GM18909 (cell line): ENCODE measurements around the gene IL1RL2.

Experiments
- ATAC-seq: cut with Tn5 transposase; IDR thresholded peaks from one replicate; pipeline ENCODE4 v1.9.1; 2021; ENCODE audit warnings: mild to moderate bottlenecking; ENCODE audit not compliant: unreplicated experiment, poor library complexity

Gene IL1RL2

DNA sequence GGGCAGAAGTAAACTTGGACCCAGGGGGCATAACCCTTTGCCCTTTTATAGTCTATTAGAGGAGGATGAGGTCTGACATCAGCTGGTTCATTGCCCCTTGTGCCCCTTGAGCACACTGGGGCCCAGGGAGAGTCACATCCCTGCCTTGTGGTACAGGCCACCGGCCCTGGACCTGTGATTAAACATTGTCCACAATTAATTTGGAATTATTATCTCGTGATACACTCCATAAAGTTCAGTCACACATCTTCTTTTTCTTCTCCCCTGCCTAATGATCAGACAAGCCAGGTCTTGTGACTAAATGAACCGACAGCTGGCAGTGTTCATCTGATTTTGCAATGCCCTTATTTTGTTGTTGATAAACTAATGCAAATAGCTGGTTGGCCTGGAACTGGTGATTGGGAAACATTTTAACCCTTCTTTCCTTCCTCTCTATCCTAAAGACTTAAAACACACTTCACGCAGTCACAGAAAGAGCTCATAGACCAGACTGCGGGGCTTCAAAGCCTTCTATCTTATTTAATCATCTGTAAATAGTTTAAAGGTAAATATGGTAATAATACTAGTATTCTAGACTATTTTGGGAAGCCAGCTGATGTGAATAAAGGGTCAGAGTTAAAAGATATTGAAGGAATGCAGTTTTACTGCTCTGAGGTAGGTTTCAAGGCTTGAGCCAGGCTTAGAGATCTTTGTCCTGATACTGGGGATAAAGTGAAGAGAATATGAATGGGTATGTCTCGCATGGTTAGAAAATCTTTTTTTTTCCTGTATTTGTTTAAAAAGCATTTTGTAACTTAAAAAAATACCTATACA is 30.9 kb upstream of the IL1RL2 start:
- no peak for ATAC-seq

DNA sequence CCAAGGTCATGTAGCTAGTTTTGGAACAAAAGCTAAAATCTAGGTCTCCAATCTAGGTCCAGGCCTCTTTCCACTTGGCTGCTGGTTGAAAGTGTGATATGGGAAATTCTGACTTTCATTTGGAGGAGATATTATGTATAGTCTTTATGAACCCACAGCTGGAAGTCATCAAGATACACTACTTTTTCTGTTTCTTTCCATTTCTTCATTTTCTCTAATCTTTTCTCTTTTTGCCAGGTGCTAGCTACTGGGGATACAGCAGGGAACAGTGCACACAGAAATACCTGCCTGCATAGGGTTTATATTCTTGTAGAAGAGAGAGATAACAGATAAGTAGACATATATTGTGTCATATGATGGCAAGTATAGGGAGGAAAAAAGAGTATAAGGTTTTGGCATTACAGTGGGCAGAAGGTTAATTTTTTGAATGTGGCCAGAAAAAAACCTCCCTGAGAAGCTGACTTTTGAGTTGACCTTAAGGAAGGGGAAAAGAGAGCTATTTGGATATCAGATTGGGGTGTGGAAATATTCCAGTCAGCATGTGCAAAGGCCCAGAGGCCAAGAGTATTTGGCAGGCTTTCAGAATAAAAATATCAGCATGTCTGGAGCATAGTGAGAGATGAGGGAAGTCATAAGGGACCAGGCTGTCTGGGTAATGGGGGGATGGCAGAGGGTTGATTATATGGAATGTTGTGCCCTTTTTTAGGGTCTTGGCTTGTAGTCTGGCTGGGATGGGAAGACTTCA is 28.6 kb upstream of the IL1RL2 start:
- no peak for ATAC-seq

DNA sequence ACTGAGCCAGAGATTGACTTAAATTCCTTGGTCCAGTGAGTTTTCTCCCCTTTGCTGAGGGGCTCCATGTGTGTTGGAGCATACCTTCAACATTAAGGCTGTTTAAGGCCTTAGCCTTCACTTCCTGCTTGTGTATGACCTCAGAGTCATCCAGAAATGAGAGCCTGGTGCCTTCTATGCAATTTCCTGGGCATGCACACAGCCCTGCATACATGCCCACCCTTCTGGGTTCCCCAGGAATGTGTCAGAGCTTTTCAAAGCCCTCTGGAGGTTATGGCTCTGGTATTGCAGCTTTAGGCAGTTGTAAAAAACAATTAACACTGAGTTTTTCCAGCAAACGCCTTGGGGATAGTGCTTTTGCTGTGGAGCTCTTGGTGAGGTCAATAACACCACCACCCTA is 27.5 kb upstream of the IL1RL2 start:
- ATAC-seq: no peak

DNA sequence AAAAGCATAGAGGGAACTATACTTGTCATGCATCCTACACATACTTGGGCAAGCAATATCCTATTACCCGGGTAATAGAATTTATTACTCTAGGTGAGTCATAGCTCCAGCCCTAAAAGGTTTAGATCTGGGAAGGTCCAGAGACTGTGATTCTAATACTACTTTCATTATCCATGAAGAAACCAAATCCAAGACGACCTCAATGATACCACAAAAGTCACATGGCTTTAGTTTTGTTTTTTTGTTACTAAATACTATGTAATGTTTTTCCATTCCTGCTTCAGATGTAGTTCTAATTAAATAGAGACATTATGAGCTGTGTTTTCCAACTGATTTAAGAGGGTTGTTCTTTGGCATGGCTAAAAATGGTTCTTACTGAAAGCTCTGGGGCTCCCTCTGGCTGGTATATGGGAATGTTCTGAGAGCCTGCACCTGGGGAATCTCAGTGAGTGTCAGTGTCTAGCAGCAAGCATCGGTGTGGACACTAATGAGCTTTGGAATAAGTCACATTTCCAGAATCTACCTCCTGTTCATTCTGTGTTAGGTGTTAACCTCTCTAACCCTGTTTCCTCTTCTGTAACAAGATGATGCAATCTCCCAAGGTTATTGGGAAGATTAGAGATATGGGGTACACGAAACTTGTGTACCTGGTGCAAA is 20.5 kb upstream of the IL1RL2 start:
- no peak for ATAC-seq

DNA sequence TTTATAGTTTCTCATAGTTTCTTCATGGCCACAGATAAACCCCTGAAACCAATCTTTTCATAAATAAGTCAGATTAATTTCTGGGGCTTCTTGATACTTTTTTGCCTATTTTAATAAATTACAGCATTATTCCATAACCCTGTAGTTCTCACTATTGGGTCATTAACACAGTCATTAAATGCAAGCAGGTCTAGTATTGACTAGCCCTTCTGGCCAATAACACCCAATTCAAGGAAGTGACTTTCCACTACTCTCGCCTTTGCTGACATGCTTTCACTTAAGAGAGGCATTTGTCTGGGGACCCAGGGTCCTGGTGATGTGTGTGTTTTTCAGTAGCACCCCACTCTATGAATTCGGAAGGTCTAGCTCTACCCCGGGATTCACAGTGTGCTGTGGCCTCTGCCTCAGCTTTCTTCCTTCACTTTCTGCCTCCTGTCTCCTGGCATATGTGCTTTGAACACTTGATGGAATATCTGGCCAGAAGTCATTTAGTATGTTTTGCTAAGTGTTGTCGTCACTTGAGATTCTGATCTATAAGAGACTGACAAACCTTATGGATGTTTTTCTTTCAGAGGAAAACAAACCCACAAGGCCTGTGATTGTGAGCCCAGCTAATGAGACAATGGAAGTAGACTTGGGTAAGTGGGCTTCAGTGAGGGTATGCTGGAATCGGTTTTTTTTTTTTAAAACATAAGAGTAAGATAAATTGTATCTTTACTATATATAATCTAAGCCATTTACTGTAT is 18.6 kb upstream of the IL1RL2 start:
- no peak for ATAC-seq

DNA sequence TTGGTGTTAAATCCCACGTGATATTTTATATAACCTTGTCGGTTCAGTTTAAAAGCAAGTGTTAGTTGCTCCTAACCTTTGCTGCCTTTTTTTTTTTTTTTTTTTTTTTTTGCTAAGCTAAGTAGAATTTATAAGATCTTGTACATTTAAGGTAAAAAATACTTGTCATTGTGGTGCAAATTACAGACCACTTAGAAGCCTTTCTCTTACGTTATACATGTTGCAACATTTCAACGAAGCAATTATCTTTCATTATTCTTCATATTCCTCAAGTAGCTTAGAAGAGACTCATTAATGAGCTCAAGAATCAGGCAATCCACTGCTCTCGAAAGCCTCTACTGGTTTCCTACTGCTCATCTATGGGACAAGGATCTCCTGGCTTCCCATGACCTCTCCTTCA is 14.9 kb upstream of the IL1RL2 start:
- ATAC-seq: no peak

DNA sequence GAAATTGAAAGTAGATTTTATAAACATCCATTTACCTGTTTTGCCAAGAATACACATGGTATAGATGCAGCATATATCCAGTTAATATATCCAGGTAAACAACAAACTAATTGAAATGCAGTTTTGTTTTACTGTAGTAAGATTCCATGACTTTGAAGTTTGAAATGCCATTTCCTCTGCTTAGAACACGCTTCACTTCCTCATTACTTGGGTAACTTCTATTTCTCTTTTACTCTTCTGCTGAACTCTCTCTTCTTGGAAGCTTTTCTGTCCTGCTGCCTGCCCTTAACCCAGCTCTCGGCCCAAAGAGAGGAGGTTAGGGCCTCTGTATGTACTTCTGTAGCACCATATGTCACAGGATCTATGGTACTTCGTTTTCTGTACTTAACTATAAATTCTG is 14.1 kb upstream of the IL1RL2 start:
- no peak for ATAC-seq

DNA sequence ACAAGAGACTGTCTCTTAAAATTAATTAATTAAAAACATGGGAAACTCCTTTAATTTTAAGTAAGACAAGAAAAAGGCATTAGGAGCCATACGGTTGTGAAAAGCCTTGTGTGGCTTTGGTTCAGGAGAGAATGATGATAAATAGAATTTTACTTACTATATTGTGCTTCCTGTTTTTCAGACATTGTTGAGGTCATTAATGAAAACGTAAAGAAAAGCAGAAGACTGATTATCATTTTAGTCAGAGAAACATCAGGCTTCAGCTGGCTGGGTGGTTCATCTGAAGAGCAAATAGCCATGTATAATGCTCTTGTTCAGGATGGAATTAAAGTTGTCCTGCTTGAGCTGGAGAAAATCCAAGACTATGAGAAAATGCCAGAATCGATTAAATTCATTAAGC is 10.7 kb upstream of the IL1RL2 start:
- no peak for ATAC-seq

DNA sequence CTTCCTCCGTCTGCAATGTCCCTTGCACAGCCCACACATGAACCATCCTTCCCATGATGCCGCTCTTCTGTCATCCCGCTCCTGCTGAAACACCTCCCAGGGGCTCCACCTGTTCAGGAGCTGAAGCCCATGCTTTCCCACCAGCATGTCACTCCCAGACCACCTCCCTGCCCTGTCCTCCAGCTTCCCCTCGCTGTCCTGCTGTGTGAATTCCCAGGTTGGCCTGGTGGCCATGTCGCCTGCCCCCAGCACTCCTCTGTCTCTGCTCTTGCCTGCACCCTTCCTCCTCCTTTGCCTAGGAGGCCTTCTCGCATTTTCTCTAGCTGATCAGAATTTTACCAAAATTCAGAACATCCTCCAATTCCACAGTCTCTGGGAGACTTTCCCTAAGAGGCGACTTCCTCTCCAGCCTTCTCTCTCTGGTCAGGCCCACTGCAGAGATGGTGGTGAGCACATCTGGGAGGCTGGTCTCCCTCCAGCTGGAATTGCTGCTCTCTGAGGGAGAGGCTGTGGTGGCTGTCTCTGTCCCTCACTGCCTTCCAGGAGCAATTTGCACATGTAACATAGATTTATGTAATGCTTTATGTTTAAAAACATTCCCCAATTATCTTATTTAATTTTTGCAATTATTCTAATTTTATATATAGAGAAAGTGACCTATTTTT is 8.9 kb upstream of the IL1RL2 start:
- ATAC-seq: no peak

DNA sequence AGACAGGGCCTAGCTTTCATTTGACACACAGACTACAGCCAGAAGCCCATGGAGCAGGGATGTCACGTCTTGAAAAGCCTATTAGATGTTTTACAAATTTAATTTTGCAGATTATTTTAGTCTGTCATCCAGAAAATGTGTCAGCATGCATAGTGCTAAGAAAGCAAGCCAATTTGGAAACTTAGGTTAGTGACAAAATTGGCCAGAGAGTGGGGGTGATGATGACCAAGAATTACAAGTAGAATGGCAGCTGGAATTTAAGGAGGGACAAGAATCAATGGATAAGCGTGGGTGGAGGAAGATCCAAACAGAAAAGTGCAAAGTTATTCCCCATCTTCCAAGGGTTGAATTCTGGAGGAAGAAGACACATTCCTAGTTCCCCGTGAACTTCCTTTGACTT is 7.8 kb upstream of the IL1RL2 start:
- ATAC-seq: no peak

DNA sequence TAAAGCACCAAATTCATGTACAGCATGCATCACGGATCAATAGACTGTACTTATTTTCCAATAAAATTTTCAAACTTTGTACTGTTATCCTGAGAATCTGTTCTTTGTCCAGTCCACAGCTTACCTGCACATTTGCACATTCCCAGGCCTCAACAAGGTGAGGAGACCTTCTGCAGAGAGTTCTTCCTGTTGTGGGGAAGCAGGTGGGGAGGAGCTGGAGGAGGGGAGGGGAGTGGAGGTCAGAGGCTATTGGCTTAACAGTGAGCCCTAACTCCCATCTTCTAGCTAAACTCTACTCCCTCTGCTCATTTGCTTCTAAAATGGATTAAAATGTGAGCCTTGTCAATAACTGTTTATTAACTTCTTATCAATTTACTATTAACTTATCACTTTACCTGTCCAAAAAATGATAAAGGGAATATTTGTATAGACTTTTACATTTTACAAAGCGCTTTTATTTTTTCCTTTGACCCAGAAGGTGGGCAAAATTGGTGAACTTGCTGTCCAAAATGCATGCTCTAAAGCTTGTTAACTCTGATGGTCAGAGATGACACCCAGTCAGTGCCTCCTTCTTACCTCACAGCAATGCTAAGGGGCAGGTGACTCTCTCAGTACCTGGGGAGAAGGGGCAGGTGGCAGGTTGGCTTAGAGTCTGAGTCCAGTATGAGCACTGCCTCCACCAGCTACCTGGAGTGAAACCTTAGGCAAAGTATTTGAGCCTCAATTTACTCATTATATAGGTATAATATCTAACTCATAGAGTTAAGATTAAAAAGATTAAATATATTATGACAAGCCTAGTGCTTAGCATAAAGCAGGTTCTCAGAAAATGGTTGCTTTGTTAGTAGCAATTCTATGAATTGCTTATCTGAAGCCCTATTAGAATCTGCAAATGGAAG is 6.8 kb upstream of the IL1RL2 start:
- ATAC-seq: no peak

DNA sequence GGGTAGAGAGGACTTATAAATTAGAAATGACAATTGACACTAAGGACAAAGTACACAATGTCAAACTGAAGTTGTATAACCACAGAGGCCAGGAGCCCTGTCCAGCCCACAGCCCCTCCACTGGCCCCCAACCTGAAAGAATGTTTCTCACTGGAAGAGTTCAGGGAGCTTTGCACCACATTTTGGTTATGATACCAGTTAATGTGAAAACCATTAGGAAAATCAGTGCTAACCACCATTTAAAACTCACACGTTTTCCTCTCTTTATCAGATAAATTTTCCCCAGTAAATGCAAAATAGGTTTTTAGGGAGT is 6.2 kb upstream of the IL1RL2 start:
- no peak for ATAC-seq

DNA sequence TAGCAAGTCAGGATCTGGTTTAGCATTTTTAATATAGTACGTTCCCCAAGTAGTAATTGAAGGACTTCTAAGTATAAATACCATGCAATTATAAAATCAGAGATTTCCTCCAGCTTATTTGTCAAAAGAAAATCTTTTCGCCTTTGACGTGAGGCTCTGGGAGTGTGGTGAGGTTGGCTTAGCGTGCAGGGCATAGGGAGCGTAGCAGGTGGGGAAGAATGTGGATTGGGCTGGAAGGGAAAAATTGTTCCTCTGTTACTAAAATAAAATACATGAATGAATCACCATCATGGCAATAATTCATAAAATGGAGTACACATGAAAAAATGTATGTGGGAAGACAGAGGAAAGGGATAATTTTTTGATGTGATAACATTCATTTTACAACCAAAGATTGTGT is 5.4 kb upstream of the IL1RL2 start:
- no peak for ATAC-seq

DNA sequence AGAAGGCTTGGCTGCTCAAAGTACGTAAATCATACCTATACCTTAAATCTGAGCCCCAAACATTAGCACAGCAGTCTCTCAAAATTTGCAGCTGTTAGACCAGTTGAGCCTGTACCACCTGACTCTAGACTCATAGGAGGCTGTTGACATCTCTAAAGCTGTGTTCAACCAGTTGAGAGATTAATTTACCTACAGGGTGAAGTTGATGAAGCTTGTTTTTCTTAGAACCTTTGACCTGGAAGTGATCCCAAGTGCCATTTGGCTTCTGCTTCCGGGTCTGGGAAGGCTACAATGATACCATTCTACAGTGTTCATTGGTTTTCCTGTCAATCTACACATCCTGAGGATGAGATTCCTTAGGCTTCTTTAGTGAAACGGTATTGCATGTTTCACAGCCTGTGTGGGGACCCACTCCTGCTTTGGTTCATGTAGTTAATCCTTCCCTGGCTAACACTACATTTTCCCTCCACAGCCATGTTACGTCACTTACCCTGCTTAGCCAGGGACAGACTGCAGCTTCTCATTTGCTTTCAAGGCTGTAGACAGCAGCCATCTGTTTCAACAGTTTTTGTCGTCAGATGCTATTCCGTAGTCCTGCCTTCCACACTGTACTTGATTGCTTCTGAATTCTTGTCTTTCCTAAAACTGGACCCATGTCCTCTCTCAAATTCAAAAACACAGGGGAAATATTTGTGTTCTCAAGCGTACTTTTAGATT is 4.7 kb upstream of the IL1RL2 start:
- no peak for ATAC-seq

DNA sequence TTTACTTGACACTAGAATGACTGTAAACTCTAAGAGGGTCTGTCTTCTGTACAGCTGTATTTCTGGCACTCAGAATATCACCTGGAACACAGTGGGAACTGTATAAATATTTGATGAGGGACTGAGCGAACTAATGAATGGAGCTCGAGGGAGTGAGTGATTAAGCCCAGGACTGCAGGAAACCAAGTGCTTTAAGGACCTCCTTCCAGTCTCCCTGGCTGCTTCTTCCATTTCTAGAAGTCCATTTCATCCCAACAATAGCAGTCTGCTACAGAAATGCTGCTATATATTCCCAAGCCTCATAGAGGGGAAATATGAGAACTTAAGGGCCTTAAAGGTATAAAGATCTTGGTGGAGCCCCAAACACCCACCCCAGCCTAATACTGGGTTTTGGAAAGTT is 2.8 kb upstream of the IL1RL2 start:
- ATAC-seq: no peak

DNA sequence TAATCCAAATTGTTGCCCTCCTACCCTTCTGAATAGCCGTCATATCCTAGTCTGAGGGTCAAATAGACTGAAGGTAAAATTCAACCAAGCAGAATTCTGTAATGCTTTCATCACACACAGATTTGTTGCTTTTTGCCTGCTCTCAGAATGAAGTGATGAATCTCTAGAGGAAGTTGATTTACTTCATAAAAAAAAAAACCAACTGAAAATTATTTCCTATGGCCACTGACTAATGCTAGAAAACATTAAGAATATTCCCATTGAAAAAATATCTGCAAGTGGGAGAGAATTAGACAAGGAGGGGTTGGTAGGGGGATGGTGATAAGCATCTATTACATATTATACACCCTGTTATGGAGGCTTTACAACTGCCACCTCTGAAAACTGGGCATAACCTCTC is 2.3 kb upstream of the IL1RL2 start:
- ATAC-seq: no peak

DNA sequence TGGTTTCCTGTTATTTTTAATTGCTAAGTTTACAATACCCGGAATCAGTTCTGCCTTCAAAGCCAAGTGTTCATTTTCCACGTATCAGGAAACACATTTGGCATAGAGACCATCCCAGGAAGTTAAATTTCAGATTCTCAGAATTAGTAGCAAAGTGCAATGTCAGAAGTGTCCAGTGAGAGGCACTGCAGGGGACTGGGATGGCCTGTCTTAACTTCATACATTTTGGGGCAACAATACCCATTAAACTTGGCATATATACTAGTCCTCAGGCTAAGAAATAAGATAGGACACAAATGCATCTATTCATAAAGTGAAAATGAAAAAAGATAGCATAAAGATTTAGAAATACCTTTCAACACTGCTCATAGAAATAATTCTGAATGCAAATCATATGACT is 1.5 kb upstream of the IL1RL2 start:
- no peak for ATAC-seq

DNA sequence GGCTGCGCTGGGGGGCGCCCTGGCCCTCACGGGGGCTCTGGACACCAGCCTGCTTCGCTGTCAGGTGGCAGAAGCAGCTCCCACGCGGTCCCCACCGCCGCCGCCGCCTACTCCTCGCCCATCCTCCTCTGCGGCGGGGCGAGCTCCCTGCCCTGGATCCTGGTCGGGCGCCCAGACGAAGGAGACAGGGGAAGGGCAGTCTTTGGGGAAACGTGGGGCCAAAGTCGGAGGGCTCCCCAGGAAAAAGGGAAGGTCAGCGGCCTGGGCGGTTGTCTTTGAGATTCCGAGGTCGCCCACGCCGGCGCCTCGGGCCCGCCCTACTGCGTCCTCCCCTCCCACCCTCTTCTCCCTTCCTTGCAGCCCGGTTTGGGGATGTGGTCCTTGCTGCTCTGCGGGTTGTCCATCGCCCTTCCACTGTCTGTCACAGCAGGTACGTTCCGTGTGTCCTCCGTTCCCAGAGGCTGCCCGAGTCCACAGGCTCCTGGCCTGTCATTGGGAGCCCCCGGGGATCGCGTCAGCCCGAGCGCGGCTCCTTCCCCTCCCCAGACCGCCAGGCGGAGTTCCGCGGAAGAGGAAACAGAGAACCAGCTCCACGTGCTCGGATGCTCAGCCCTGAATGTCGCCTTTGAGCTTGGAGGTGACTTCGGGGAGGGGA is 800 bp downstream of the IL1RL2 start:
- no peak for ATAC-seq
